ACC112 (cell line): Measurements from ENCODE around the gene DPT.

Experiments
- H2AFZ ChIP-seq: fragments of 200-600 bp; sonication (generic); one replicate; pipeline ENCODE4 v1.6.0; 2017; ENCODE audit warnings: antibody characterized with exemption, low read length; ENCODE audit not compliant: unreplicated experiment
- H3K27ac ChIP-seq: fragments of 200-600 bp; sonication (generic); 2 replicates; pipeline ENCODE4 v1.5.1; 2014; ENCODE audit warnings: low read depth, mild to moderate bottlenecking, antibody characterized with exemption, low read length, moderate library complexity
- H3K27me3 ChIP-seq: fragments of 200-600 bp; sonication (generic); 2 replicates; pipeline ENCODE4 v1.6.1; 2014; ENCODE audit warnings: mild to moderate bottlenecking, antibody characterized with exemption, low read length, moderate library complexity, mixed read lengths; ENCODE audit not compliant: insufficient read depth
- H3K36me3 ChIP-seq: fragments of 200-600 bp; sonication (generic); 2 replicates; pipeline ENCODE4 v1.6.1; 2016; ENCODE audit warnings: mild to moderate bottlenecking, antibody characterized with exemption, low read length, moderate library complexity, mixed read lengths; ENCODE audit not compliant: insufficient read depth
- H3K4me1 ChIP-seq: fragments of 200-600 bp; sonication (generic); one replicate; pipeline ENCODE4 v1.6.1; 2016; ENCODE audit warnings: low read length, mixed read lengths; ENCODE audit not compliant: insufficient read depth, unreplicated experiment, control insufficient read depth
- H3K4me3 ChIP-seq: fragments of 200-600 bp; sonication (generic); 2 replicates; pipeline ENCODE4 v1.5.1; 2014; ENCODE audit warnings: mild to moderate bottlenecking, low read depth, low read length
- H3K79me2 ChIP-seq: fragments of 200-600 bp; sonication (generic); one replicate; pipeline ENCODE4 v1.6.0; 2016; ENCODE audit warnings: low read length; ENCODE audit not compliant: control insufficient read depth, unreplicated experiment, insufficient read depth

DPT gene

DNA sequence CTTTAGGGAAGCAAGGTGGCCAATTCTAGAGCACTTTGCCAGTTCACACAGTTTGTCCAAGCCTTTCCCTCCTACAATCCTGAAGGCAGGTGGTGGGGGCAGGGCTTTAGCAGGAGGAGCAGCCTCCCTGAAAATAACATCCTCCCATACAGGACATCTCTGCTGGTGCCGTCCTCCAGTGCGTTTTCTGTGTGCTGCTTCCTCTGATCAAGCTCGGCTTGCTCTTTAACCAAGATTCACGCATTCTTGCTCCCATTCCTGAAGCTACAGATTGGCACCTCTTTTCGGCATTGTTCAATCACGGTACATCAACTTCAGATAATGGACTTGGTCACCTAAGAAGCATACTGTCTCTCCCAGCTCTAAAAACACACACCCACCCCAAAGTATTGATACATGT lies 7.5 kb upstream of the DPT start:
- Histone ChIP-seq H3K4me3 (no peak overlapping the region), H3K27ac (no peak overlapping the region), H3K27me3 (peaks cover 11% of the 10 kb centered on the region), H2AFZ (no peak overlapping the region), H3K4me1 (peaks cover 4% of the 10 kb centered on the region), H3K36me3 (no peaks in the 10 kb centered on the region), H3K79me2 (no peaks in the 10 kb centered on the region)

DNA sequence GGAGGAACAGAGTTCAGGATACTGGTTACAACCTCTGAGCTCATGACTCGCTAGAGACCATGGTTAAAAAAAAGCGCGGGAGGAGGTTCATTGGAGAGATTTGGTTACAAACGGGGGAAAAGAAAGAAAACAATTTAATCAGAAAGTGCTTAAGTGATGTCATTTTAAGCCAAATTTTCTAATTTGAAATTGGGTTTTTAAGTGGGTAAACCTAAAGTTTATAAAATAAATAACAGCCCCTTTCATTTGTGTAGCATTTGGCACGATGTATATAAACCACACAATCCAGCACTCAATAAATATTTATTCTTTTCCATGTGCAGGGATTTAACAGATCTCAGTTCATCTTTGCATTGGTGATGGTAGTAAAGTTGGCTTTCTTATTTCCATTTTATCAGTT lies 7.0 kb upstream of the DPT start:
- peaks cover 4% of the 10 kb centered on the region for H3K4me1 ChIP-seq
- no peak overlapping the region for H3K27ac ChIP-seq
- H2AFZ ChIP-seq, result no peak overlapping the region
- H3K27me3 ChIP-seq, result peaks cover 11% of the 10 kb centered on the region
- H3K4me3 ChIP-seq, result no peak overlapping the region
- no peaks in the 10 kb centered on the region for H3K36me3 ChIP-seq
- no peaks in the 10 kb centered on the region for H3K79me2 ChIP-seq

DNA sequence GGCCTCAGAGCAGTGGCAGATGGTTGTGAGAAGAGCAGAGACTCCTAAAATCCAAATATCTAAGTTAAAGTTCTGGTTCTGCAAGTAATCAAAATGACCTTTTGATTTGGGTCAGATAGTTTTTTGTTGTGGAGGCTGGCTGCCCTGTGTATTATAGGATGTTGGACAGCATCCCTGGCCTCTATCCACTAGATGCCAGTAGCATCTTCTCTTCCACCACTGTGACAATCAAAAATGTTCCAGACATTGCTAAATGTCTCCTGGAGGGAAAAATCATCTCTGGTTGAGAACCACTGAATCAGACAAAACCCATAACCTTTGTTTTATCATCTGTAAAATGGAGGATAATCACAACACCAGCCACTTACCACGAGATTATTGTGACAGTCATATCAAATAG lies 5.9 kb upstream of the DPT start:
- H3K79me2 ChIP-seq, result no peaks in the 10 kb centered on the region
- peaks cover under 1% of the 10 kb centered on the region for H3K4me1 ChIP-seq
- H3K4me3 ChIP-seq, result no peak overlapping the region
- H3K27ac ChIP-seq, result no peak overlapping the region
- no peak overlapping the region for H2AFZ ChIP-seq
- peaks cover 11% of the 10 kb centered on the region for H3K27me3 ChIP-seq
- H3K36me3 ChIP-seq, result no peaks in the 10 kb centered on the region

DNA sequence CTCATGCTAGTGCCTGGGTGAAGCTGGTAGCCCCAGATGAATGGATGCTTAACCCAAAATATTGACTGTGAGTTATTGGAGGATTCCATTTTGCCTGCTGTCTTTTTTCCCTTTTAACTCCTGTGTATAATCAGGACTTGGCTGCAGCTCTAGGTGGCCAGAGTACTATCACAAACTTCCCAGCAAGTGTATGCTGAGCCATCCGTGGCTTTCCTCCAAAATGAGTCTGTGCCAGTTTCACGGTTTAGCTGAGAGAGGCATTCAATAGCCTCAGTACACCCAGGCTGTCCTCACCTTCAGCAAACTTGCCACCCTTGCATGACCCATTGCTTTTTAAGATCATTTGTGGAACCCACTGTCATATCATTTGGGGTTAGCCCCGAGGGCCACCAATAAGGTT lies 5.3 kb upstream of the DPT start:
- Histone ChIP-seq H3K4me1 (no peaks in the 10 kb centered on the region), H2AFZ (no peak overlapping the region), H3K36me3 (no peaks in the 10 kb centered on the region), H3K27me3 (peaks cover 11% of the 10 kb centered on the region), H3K27ac (no peak overlapping the region), H3K79me2 (no peaks in the 10 kb centered on the region), H3K4me3 (no peak overlapping the region)

DNA sequence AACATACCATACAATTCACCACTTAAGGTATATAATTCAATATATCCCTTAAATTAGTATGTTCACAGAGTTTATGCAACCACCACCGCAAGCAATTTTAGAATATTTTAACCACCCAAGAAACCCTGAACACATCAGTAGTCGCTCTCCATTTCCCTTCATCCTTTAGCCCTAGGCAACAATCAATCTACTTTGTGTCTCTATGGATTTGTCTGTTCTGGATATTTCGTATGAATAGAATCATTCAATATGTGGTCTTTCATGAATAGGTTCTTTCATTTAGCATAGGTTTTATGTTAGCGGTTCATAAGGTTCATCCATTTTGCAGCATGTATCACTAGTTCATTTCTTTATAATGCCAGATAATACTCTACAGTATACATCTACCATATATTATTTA lies 4.2 kb upstream of the DPT start:
- Histone ChIP-seq H3K4me1 (no peaks in the 10 kb centered on the region), H3K4me3 (no peak overlapping the region), H3K36me3 (no peaks in the 10 kb centered on the region), H3K27ac (no peak overlapping the region), H3K79me2 (no peaks in the 10 kb centered on the region), H2AFZ (no peak overlapping the region), H3K27me3 (peaks cover 11% of the 10 kb centered on the region)

DNA sequence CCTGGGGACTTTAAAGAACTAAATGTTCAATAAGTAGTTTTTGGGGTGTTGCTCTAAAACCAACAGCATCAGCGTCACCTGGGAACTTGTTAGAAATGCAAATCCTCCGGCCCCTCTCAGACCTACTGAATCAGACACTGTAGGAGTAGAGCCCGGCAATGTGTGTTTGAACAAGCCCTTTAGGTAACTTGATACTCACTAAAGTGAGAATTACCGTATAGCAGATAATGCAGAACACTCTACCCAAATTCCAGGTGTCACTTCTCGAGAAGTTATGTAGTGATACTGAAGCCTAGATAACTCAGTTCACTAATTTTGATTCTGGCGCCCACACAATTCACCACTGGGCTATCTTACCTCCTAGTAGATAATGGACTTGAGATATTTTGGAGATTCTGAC lies 3.7 kb upstream of the DPT start:
- no peak overlapping the region for H3K27ac ChIP-seq
- no peak overlapping the region for H3K4me3 ChIP-seq
- no peaks in the 10 kb centered on the region for H3K4me1 ChIP-seq
- H2AFZ ChIP-seq, result no peak overlapping the region
- H3K79me2 ChIP-seq, result no peaks in the 10 kb centered on the region
- peaks cover 11% of the 10 kb centered on the region for H3K27me3 ChIP-seq
- no peaks in the 10 kb centered on the region for H3K36me3 ChIP-seq

DNA sequence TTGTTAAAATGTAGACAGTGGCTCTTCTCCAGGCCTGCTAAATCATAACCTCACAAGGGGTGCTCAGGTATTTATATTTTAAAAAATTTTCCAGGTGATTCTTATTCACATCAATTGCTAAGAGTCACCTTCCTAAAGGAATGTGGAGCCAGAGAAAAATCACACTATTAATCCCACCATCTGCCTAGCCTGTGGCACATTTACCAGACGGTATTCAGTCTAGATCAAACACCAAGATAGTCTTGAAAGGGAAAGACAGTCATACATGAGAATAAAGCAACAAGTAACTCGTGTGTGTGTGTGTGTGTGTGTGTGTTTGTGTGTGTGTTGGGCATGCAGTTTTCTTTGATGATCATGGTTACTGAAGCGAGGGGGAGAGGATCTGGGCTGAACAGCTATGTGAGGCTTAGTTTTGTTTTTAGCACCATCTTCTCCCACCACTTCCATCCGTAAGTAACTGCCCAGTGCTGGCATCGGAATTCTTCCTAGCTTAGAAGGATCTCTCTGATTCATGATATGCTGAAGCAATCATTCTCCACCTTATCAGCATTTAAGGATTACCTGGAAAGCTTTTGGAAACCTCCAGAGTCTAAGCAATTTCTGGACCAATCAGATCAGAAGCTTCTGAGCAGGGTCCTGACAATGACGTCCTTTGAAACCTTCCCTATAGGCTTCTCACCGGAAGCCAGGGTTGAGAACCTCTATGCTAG lies 2.4 kb upstream of the DPT start:
- H3K36me3 ChIP-seq, result no peaks in the 10 kb centered on the region
- H3K27me3 ChIP-seq, result peaks cover 11% of the 10 kb centered on the region
- no peak overlapping the region for H3K27ac ChIP-seq
- no peaks in the 10 kb centered on the region for H3K79me2 ChIP-seq
- H2AFZ ChIP-seq, result no peak overlapping the region
- no peaks in the 10 kb centered on the region for H3K4me1 ChIP-seq
- no peak overlapping the region for H3K4me3 ChIP-seq

DNA sequence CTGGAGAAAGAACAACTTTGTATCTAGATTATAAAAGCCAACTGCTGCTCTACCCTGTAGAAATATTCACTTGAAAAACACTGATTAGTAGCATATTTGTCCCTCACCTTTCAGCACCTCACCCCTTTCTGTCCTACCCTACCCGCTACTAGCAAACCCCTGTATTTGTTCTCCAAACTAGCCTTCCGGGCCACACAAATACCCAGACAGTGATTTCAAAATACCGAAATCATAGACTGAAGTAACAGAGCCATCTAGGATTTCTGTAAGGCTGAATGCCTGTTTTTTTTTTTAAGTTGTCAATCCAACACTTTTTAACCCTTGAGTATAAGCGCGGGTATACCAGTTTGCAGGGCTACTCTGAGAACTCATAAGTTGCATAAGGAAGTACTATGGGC lies 398 bp upstream of the DPT start:
- Histone ChIP-seq H3K27me3 (peaks cover 13% of the 10 kb centered on the region; the same call in 1 of the 2 replicates), H3K79me2 (no peaks in the 10 kb centered on the region), H3K36me3 (no peaks in the 10 kb centered on the region), H2AFZ (no peak overlapping the region), H3K4me1 (no peaks in the 10 kb centered on the region), H3K27ac (no peak overlapping the region), H3K4me3 (no peak overlapping the region)

DNA sequence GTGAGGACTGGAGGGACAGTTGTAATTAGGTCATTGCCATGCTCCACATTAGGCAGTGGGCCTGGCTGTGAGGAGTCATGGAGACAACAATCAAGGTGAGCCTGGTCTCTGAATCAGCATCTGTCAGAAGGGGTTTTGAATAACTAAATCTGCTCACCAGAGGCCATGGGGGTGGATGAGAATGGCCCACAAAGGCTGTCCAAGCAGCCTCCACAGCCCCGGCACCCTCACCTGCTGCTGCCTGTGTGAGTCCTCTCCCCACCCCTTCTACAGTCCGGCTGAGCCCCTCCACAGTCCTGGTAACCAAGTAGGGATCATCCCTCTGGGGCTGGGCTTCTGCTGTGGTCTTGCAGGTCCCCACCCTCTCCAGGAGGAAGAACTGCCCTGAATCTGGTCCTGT lies 2.3 kb downstream of the DPT start:
- Histone ChIP-seq H3K27me3 (peaks cover 15% of the 10 kb centered on the region; the same call in 1 of the 2 replicates), H3K36me3 (no peaks in the 10 kb centered on the region), H3K4me1 (no peaks in the 10 kb centered on the region), H3K4me3 (no peak overlapping the region), H2AFZ (no peak overlapping the region), H3K27ac (no peak overlapping the region), H3K79me2 (no peaks in the 10 kb centered on the region)

DNA sequence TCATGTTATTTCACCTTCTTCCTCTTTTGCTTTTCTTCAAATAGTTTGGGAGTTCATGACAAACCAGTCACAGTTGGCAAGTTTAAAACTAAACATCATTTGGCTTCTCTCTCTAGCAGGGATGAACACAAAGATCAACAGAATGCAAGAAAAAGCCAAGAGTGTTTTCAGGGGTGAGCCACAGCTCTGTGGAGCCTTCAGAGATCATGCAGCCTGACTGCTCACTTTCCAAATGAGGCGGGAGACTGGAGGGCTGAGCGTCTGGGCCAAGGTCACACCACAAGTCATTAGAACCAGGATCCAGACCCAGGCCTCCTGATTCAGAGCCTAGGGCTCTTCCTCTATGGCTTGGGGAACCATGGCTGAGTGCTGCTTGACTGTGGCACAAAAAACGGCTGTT lies 2.7 kb downstream of the DPT start:
- no peaks in the 10 kb centered on the region for H3K36me3 ChIP-seq
- no peak overlapping the region for H3K27ac ChIP-seq
- H3K27me3 ChIP-seq, result peaks cover 17% of the 10 kb centered on the region; the same call in 1 of the 2 replicates
- H3K4me1 ChIP-seq, result no peaks in the 10 kb centered on the region
- no peaks in the 10 kb centered on the region for H3K79me2 ChIP-seq
- no peak overlapping the region for H2AFZ ChIP-seq
- H3K4me3 ChIP-seq, result no peak overlapping the region

DNA sequence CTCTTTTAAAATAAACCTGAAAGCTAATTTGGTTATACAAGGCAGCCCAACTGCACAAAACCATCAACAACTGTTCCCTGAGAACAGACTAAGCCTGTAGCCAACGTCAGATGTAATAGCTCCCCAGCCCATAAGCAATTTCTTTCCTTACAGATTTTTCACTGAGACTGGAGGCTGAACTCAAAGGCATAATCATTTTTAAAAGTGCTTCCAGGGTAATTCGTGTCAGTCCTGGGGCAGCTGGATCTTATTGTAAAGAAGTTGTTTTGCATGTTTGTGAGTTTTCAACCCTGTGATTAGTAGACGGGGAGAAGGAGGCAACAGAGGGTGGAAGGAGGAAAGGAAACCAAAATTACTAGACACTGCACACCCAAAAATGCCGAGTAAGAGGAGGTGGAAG lies 3.2 kb downstream of the DPT start:
- Histone ChIP-seq H2AFZ (no peak overlapping the region), H3K4me3 (no peak overlapping the region)

More for the DNA sequence above, 3.2 kb downstream of the DPT start:
- H3K36me3 ChIP-seq, result no peaks in the 10 kb centered on the region
- H3K4me1 ChIP-seq, result no peaks in the 10 kb centered on the region
- no peak overlapping the region for H3K27ac ChIP-seq
- no peaks in the 10 kb centered on the region for H3K79me2 ChIP-seq
- H3K27me3 ChIP-seq, result peaks cover 19% of the 10 kb centered on the region; the same call in 1 of the 2 replicates
